CD14-positive monocyte (primary cell): Measurements from ENCODE around the gene AJUBA. TPM values are rescaled to one million over a fixed set of nuclear protein-coding genes. Genes with fewer than 3 reads are reported as not detected.
"Not testable (repeated sequence)": the region's sequence is repeated elsewhere in the genome, so short reads cannot be mapped to it uniquely, and the experiment has no call there.

ENCODE experiments used
- DNase-seq, 3 donors: peaks; one replicate each; pipeline ENCODE4 v3.0.0-alpha.2; 2011 to 2022
- H2AFZ ChIP-seq: 2 replicates; pipeline ENCODE4 v1.6.0; 2012; ENCODE audit warnings: mild to moderate bottlenecking, low read depth, low read length, inconsistent platforms; ENCODE audit not compliant: insufficient read depth, poor library complexity, severe bottlenecking
- H3K27ac ChIP-seq, 2 donors: 1 replicate in 1 of 2; 2 replicates in 1 of 2; pipeline ENCODE4 v1.5.1; 2012 to 2013; ENCODE audit warnings: low read length in 2 of 2, control low read depth in 1 of 2, inconsistent platforms in 1 of 2, low read depth in 1 of 2, mild to moderate bottlenecking in 1 of 2
- H3K27me3 ChIP-seq, 2 donors: one replicate each; pipeline versions ENCODE4 v1.6.0 to v1.6.1; 2011 to 2013; ENCODE audit warnings: low read length in 2 of 2; ENCODE audit not compliant: control insufficient read depth in 2 of 2, insufficient read depth in 2 of 2
- H3K36me3 ChIP-seq, 2 donors: replicated peaks in 1 of 2; 1 replicate in 1 of 2; 2 replicates in 1 of 2; pipeline versions ENCODE4 v1.5.1 to v1.6.1; 2012 to 2013; ENCODE audit warnings: low read length in 2 of 2, control low read depth in 1 of 2, inconsistent platforms in 1 of 2, mild to moderate bottlenecking in 1 of 2; ENCODE audit not compliant: insufficient read depth in 2 of 2, control insufficient read depth in 1 of 2
- H3K4me1 ChIP-seq, 2 donors: 1 replicate in 1 of 2; 2 replicates in 1 of 2; pipeline versions ENCODE4 v1.5.1 to v1.6.1; 2012 to 2013; ENCODE audit warnings: low read length in 2 of 2, control low read depth in 1 of 2, inconsistent platforms in 1 of 2, mild to moderate bottlenecking in 1 of 2, moderate library complexity in 1 of 2; ENCODE audit not compliant: insufficient read depth in 2 of 2, control insufficient read depth in 1 of 2
- H3K4me2 ChIP-seq: replicated peaks from 2 replicates; pipeline ENCODE3; 2012; ENCODE audit warnings: low read length, moderate library complexity, mild to moderate bottlenecking; ENCODE audit not compliant: poor library complexity, severe bottlenecking; ENCODE audit errors: extremely low read depth
- H3K4me3 ChIP-seq, 3 experiments: fragments of 200-600 bp in 1 of 3; sonication (generic) in 1 of 3; replicated peaks in 1 of 3; 1 replicate in 2 of 3; 2 replicates in 1 of 3; pipeline ENCODE4 v1.5.1; 2011 to 2013; ENCODE audit warnings: low read length in 3 of 3, mild to moderate bottlenecking in 3 of 3, control low read depth in 2 of 3, low read depth in 2 of 3, inconsistent platforms in 1 of 3, moderate library complexity in 1 of 3
- H3K79me2 ChIP-seq: 2 replicates; pipeline ENCODE4 v1.6.0; 2012; ENCODE audit warnings: mild to moderate bottlenecking, control low read depth, inconsistent platforms, low read length, moderate library complexity; ENCODE audit not compliant: insufficient read depth
- H3K9ac ChIP-seq: 2 replicates; pipeline ENCODE4 v1.6.0; 2017; ENCODE audit warnings: low read length, mild to moderate bottlenecking; ENCODE audit not compliant: insufficient read depth, poor library complexity, severe bottlenecking
- H3K9me3 ChIP-seq, 2 donors: replicated peaks in 1 of 2; 1 replicate in 1 of 2; 2 replicates in 1 of 2; pipeline versions ENCODE4 v1.5.1 to v1.6.1; 2012 to 2013; ENCODE audit warnings: low read length in 2 of 2, control low read depth in 1 of 2; ENCODE audit not compliant: control insufficient read depth in 1 of 2, insufficient read depth in 1 of 2
- H4K20me1 ChIP-seq: 2 replicates; pipeline ENCODE4 v1.6.0; 2012; ENCODE audit warnings: mild to moderate bottlenecking, low read length, control low read depth, moderate library complexity; ENCODE audit not compliant: insufficient read depth
- H3K27ac Mint-ChIP-seq, 7 donors: one replicate each; pipeline ENCODE4 v1.8.0; 2020; ENCODE audit warnings: mild to moderate bottlenecking in 7 of 7, mixed read lengths in 7 of 7, moderate library complexity in 6 of 7, inconsistent platforms in 2 of 7
- H3K27me3 Mint-ChIP-seq, 3 donors: one replicate each; pipeline ENCODE4 v1.8.0; 2021 to 2022; ENCODE audit warnings: low read depth in 3 of 3, mild to moderate bottlenecking in 3 of 3, mixed read lengths in 3 of 3, moderate library complexity in 3 of 3, inconsistent platforms in 1 of 3
- H3K36me3 Mint-ChIP-seq, 2 donors: one replicate each; pipeline ENCODE4 v1.8.0; 2020; ENCODE audit warnings: mixed read lengths in 2 of 2, inconsistent platforms in 1 of 2, mild to moderate bottlenecking in 1 of 2
- H3K4me1 Mint-ChIP-seq: one replicate; pipeline ENCODE4 v1.8.0; 2020; ENCODE audit warnings: mild to moderate bottlenecking, mixed read lengths
- H3K4me3 Mint-ChIP-seq, 2 donors: one replicate each; pipeline ENCODE4 v1.8.0; 2020; ENCODE audit warnings: mild to moderate bottlenecking in 2 of 2, mixed read lengths in 2 of 2, moderate library complexity in 1 of 2
- H3K9me3 Mint-ChIP-seq, 7 donors: one replicate each; pipeline ENCODE4 v1.8.0; 2020 to 2022; ENCODE audit warnings: mixed read lengths in 7 of 7, mild to moderate bottlenecking in 6 of 7, moderate library complexity in 6 of 7, inconsistent platforms in 2 of 7
- WGBS: methylation state at CpG from one replicate; pipeline ENCODE4 v1.1.5; 2013; ENCODE audit warnings: missing lambda C conversion rate; ENCODE audit not compliant: insufficient coverage; 5-methylcytosine and 5-hydroxymethylcytosine counted together
- intact Hi-C, 2 donors: fragments of 100-400 bp; cut with micrococcal nuclease; formaldehyde crosslinking; loops; one replicate each; pipeline versions ENCODE4 v1.15.0 to v1.15.1; 2023
- polyA plus RNA-seq, 3 donors: library from polyadenylated mRNA; depleted of rRNA in 1 of 3; unstranded in 2 of 3; stranded (reverse) in 1 of 3; fragments of 300-500 nt in 2 of 3; fragments of >200 nt in 1 of 3; fragmentation: Illumina TruSeq in 2 of 3; gene quantifications; 1 replicate in 2 of 3; 2 replicates in 1 of 3; pipeline ENCODE4 v1.2.3, GENCODE V29; 2012 to 2021
- TF ChIP-seq, protein P1 (sequence below): fragments of 200-600 bp; IDR thresholded peaks from one replicate; pipeline ENCODE4 v1.8.0; 2022; ENCODE audit warnings: antibody characterized with exemption, mild to moderate bottlenecking

The AJUBA gene
- polyA plus RNA-seq, 3 donors = 0.04 TPM; not detected in 2

DNA sequence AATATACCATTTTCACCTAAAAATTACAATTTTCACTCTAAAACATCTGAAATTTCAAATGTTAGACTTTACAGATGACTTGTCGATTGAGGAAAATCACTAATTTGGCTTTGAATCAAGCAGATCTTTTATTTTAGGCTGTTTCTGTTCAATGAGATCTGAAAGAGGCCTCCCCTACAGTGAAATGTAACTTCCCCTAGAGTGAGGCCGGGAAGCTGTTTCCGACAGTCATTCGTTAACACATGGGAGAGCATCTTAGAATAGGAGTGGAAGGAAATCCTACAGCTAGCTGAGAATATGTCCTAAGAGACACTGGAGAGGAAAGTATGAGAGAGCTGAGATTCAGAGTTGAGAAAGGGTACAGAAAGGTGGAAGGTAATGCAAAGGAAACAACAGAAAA, 33.3 kb upstream of the AJUBA start:
- no peak overlapping the region for H3K4me3 ChIP-seq
- H4K20me1 ChIP-seq = no peaks in the 10 kb centered on the region
- H2AFZ ChIP-seq = peak overlapping the region; percentile 56
- DNase-seq = no peak
- H3K4me2 ChIP-seq = peak overlapping the region; percentile 9
- H3K4me1 Mint-ChIP-seq = peaks cover 8% of the 10 kb centered on the region
- H3K27me3 ChIP-seq = no peaks in the 10 kb centered on the region
- peak overlapping the region in 3 of 7 donors; percentile 15 to 68 (median 64) for H3K27ac Mint-ChIP-seq
- no peaks in the 10 kb centered on the region for H3K79me2 ChIP-seq
- no peaks in the 10 kb centered on the region for H3K9me3 ChIP-seq
- H3K36me3 ChIP-seq = no peaks in the 10 kb centered on the region
- H3K27me3 Mint-ChIP-seq = peaks cover 0 to 2% (median 2%) of the 10 kb centered on the region in 3 donors
- no peaks in the 10 kb centered on the region for H3K4me1 ChIP-seq
- H3K9ac ChIP-seq = no peak overlapping the region
- TF ChIP-seq, protein P1, sequence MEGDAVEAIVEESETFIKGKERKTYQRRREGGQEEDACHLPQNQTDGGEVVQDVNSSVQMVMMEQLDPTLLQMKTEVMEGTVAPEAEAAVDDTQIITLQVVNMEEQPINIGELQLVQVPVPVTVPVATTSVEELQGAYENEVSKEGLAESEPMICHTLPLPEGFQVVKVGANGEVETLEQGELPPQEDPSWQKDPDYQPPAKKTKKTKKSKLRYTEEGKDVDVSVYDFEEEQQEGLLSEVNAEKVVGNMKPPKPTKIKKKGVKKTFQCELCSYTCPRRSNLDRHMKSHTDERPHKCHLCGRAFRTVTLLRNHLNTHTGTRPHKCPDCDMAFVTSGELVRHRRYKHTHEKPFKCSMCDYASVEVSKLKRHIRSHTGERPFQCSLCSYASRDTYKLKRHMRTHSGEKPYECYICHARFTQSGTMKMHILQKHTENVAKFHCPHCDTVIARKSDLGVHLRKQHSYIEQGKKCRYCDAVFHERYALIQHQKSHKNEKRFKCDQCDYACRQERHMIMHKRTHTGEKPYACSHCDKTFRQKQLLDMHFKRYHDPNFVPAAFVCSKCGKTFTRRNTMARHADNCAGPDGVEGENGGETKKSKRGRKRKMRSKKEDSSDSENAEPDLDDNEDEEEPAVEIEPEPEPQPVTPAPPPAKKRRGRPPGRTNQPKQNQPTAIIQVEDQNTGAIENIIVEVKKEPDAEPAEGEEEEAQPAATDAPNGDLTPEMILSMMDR = no peak
- H3K9me3 Mint-ChIP-seq = no peaks in the 10 kb centered on the region
- no peaks in the 10 kb centered on the region for H3K36me3 Mint-ChIP-seq
- peak overlapping the region in 1 of 2 donors; percentile 73 for H3K4me3 Mint-ChIP-seq
- WGBS = 60% methylated on average over 1 of the region's 4 CpGs
- intact Hi-C loops = no loop called here
- H3K27ac ChIP-seq = no peak overlapping the region

GRCh38 chr14:23013749-23014054, 31.4 kb upstream of the AJUBA start:
- intact Hi-C loops, H3K9me3 ChIP-seq, H4K20me1 ChIP-seq, H3K27ac Mint-ChIP-seq, H3K27me3 ChIP-seq, H3K9ac ChIP-seq, H3K36me3 Mint-ChIP-seq, H3K36me3 ChIP-seq, H2AFZ ChIP-seq, H3K27me3 Mint-ChIP-seq, DNase-seq, H3K9me3 Mint-ChIP-seq, H3K4me3 ChIP-seq, H3K27ac ChIP-seq, H3K4me2 ChIP-seq, H3K79me2 ChIP-seq, H3K4me3 Mint-ChIP-seq: not testable (repeated sequence)
- peaks cover 11 to 13% of the 10 kb centered on the region in 2 donors for H3K4me1 ChIP-seq
- peaks cover 16% of the 10 kb centered on the region for H3K4me1 Mint-ChIP-seq
- WGBS = no CpG with 5 or more reads among the region's 5 CpGs
